ENCODE results near the gene TSHZ2.

DNA sequence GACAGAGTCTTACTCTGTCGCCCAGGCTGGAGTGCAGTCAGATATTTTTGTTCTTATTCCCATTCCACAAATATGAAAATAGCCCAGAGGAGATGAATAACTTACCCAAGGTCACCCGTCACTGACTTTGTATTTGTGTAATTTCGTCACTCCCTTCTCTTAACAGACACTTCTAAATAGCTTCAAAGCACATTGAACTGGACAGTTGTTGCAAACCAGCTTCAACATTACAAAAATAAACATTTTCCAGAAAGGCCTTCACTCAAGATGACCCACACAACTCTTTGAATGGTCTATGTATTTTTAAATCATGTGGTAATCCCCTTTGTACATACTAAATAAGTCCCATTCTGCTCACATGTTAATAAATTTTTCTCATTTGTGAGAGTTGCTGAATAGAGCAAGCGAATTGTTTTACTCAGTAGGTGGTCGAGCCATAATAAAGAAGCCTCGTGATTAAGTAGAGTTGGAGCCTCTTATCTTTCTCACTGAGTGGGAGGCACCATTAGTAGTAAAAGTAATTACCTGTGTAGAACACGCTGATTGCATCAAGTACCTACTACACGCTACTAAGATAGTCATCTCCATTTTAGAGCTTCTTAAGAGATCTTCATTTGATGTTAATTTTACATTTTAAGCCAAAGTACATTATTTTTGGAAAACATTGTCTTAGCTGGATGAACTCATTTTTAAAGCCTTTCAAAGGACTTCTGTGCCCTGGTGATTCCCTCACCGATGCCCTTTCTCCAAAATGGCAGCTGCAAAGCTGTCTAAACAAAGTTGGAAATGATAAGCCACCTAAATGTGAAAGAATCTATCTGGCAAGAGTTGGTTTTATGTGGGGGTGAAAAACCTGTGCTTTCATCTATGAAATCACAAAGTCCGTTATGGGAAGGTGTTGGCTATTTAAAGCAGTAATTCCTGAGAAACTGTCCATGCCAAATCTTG lies 110.0 kb downstream of the TSHZ2 start:
- TF ChIP-seq, protein P1, sequence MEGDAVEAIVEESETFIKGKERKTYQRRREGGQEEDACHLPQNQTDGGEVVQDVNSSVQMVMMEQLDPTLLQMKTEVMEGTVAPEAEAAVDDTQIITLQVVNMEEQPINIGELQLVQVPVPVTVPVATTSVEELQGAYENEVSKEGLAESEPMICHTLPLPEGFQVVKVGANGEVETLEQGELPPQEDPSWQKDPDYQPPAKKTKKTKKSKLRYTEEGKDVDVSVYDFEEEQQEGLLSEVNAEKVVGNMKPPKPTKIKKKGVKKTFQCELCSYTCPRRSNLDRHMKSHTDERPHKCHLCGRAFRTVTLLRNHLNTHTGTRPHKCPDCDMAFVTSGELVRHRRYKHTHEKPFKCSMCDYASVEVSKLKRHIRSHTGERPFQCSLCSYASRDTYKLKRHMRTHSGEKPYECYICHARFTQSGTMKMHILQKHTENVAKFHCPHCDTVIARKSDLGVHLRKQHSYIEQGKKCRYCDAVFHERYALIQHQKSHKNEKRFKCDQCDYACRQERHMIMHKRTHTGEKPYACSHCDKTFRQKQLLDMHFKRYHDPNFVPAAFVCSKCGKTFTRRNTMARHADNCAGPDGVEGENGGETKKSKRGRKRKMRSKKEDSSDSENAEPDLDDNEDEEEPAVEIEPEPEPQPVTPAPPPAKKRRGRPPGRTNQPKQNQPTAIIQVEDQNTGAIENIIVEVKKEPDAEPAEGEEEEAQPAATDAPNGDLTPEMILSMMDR (IDR thresholded peaks at IDR 0.05; ENCODE audit: low read length): no peak
- TF ChIP-seq EZH2 (IDR thresholded peaks at IDR 0.05; ENCODE audit: borderline replicate concordance, low read length): no peak

Measured in OCI-LY1 (cell line).